Kidney epithelial cell (primary cell): ENCODE data around the gene SLC25A6. TPM values are rescaled to one million over a fixed set of nuclear protein-coding genes. Genes with fewer than 3 reads are reported as not detected.

ENCODE experiments used
- DNase-seq: peaks from one replicate; pipeline ENCODE4 v3.0.0-alpha.2; 2010; ENCODE audit warnings: low read depth
- H3K27me3 ChIP-seq: 2 replicates; pipeline ENCODE4 v1.6.0; 2011; ENCODE audit warnings: low read length; ENCODE audit not compliant: control insufficient read depth, insufficient read depth
- H3K36me3 ChIP-seq: 2 replicates; pipeline ENCODE4 v1.5.1; 2011; ENCODE audit warnings: low read length; ENCODE audit not compliant: control insufficient read depth, insufficient read depth
- H3K4me3 ChIP-seq: 2 replicates; pipeline ENCODE4 v1.5.1; 2011; ENCODE audit warnings: low read depth, mild to moderate bottlenecking, control low read depth, low read length
- CTCF ChIP-seq: IDR thresholded peaks from 2 replicates; pipeline ENCODE4 v1.5.1; 2011; ENCODE audit warnings: mild to moderate bottlenecking, moderate library complexity, low read length, control low read depth, inconsistent platforms; ENCODE audit not compliant: insufficient read depth, poor library complexity, severe bottlenecking
- total RNA-seq: library from RNA; depleted of rRNA; stranded (reverse); fragments of >200 nt; gene quantifications from 2 replicates; pipeline ENCODE4 v1.2.3, GENCODE V29; 2015

The SLC25A6 gene
- total RNA-seq, 1 donor from 2014 or later, result 450 TPM

- no peak overlapping the region for H3K4me3 ChIP-seq
- peaks cover 12% of the 10 kb centered on the region for H3K36me3 ChIP-seq
- no peak for DNase-seq
- no peak for TF ChIP-seq CTCF
- no peaks in the 10 kb centered on the region for H3K27me3 ChIP-seq
Measured at GRCh38 chrX:1389993-1390285, 2.0 kb downstream of the SLC25A6 start.

- DNase-seq, result no peak
Measured at GRCh38 chrX:1389181-1389992, 2.5 kb downstream of the SLC25A6 start.

GRCh38 chrX:1388651-1389050 is 3.3 kb downstream of the SLC25A6 start:
- Histone ChIP-seq H3K36me3 (peaks cover 12% of the 10 kb centered on the region), H3K4me3 (no peak overlapping the region), H3K27me3 (no peaks in the 10 kb centered on the region)
- DNase-seq, result no peak
- no peak for TF ChIP-seq CTCF

More at GRCh38 chrX:1389181-1389992, 2.5 kb downstream of the SLC25A6 start:
- H3K36me3 ChIP-seq, result peaks cover 12% of the 10 kb centered on the region
- H3K27me3 ChIP-seq, result no peaks in the 10 kb centered on the region
- H3K4me3 ChIP-seq, result no peak overlapping the region
- no peak for TF ChIP-seq CTCF

GRCh38 chrX:1387141-1387776 is 4.7 kb downstream of the SLC25A6 start:
- H3K36me3 ChIP-seq, result peaks cover 12% of the 10 kb centered on the region
- no peak for TF ChIP-seq CTCF
- H3K27me3 ChIP-seq, result no peaks in the 10 kb centered on the region
- DNase-seq, result no peak
- H3K4me3 ChIP-seq, result no peak overlapping the region

GRCh38 chrX:1386338-1387127 is 5.4 kb downstream of the SLC25A6 start:
- Histone ChIP-seq H3K4me3 (no peak overlapping the region), H3K27me3 (no peaks in the 10 kb centered on the region), H3K36me3 (peaks cover 12% of the 10 kb centered on the region)
- no peak for DNase-seq
- no peak for TF ChIP-seq CTCF
